ENCODE results near the gene PGPEP1. TPM values are rescaled to one million over a fixed set of nuclear protein-coding genes. Genes with fewer than 3 reads are reported as not detected.

PGPEP1 gene
- total RNA-seq, 4 donors from 2014 or later, result 0.83 to 10.1 (median 5.3) TPM

DNA sequence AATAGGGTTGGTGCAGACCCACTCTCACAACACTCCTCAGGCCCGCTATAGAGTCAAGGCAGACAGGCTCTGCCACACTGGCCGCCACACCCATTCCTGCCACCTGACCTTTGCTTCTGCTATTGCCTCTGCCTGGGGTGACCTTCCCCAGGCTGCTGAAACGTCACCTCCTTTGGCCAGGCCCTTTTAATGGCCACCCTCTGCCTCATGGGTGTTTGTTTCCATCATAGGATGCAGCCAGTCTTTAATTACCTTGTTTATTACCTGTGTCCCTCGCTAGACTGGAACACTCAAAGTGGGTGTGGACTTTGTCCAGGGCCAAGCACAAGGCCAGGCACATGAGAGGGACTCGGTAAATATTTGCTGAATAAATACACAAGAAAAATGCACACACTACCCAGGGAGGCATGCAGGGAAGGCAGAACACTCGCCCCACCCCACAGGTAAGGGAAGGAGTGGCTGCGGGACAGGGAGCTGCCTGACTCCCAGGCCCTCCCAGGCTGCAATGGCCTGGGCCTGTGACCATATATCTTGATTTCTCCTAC is 20.7 kb upstream of the PGPEP1 start:
- H3K36me3 ChIP-seq, result peaks cover 0 to 11% (median 0%) of the 10 kb centered on the region in 3 donors
- TF ChIP-seq POLR2A (IDR thresholded peaks at IDR 0.05), result no peak
- TF ChIP-seq, protein P1, sequence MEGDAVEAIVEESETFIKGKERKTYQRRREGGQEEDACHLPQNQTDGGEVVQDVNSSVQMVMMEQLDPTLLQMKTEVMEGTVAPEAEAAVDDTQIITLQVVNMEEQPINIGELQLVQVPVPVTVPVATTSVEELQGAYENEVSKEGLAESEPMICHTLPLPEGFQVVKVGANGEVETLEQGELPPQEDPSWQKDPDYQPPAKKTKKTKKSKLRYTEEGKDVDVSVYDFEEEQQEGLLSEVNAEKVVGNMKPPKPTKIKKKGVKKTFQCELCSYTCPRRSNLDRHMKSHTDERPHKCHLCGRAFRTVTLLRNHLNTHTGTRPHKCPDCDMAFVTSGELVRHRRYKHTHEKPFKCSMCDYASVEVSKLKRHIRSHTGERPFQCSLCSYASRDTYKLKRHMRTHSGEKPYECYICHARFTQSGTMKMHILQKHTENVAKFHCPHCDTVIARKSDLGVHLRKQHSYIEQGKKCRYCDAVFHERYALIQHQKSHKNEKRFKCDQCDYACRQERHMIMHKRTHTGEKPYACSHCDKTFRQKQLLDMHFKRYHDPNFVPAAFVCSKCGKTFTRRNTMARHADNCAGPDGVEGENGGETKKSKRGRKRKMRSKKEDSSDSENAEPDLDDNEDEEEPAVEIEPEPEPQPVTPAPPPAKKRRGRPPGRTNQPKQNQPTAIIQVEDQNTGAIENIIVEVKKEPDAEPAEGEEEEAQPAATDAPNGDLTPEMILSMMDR (IDR thresholded peaks at IDR 0.05), result no peak
- H3K4me3 ChIP-seq, result no peak overlapping the region
- no peaks in the 10 kb centered on the region for H3K9me3 ChIP-seq
- no peak for DNase-seq
- peaks cover 35 to 65% (median 50%) of the 10 kb centered on the region in 3 donors for H3K4me1 ChIP-seq
- intact Hi-C loops (cut with DNase I), result no loop called here
- no peaks in the 10 kb centered on the region for H3K27me3 ChIP-seq
- 59 to 75% methylated on average over 5 to 6 of the region's 7 CpGs for WGBS, 2 donors
- peak overlapping the region; percentile 29 to 97 (median 62) for H3K27ac ChIP-seq

DNA sequence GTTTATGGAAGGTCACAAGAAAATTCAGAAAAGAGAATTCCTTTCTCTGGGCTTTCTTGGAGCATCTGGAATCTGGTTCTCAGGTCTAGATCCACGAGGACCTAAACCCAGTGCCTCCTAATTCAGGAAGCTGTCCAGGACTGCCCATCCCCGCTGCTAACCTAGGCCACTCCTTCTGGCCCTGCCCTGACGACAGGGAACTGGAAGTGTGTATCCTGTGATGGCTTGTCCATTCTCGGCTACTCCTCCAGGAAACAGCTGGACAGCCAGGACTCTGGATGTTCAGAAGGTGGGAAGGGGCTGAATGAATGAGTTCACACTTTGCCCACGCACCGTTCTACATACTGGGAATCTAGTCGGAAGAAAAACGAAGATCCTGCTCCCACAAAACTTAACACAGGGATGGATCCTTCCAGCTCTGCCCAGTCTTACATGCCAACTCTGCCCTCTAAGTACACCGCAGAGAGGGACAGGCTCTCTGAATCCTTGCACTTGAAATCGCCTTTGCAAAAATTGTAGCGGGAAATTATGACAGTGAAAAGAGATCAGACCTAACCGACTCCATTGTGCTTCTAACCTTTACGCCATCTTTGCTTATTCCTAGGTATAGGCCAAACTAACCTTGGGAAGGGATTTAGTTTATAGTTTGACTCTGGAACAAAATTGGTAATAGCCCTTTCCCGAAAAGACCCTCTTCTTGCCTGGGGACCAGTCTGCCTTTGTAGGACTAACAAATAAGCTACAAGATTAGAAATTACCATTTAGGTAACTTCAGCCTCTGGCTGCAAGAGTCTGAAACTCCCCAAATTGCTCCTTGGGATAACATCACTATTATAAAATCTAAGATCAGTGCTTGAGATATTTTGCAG is 19.3 kb upstream of the PGPEP1 start:
- no peak for TF ChIP-seq POLR2A (IDR thresholded peaks at IDR 0.05)
- TF ChIP-seq, protein P1 (IDR thresholded peaks at IDR 0.05), result no peak
- 74 to 81% methylated on average over 9 to 10 of the region's 14 CpGs for WGBS, 2 donors
- H3K4me3 ChIP-seq, result no peak overlapping the region
- no peaks in the 10 kb centered on the region for H3K27me3 ChIP-seq
- H3K36me3 ChIP-seq, result no peaks in the 10 kb centered on the region
- intact Hi-C loops (cut with DNase I), result no loop called here
- DNase-seq, result no peak
- peak overlapping the region; percentile 88 to 97 (median 94) for H3K27ac ChIP-seq
- H3K4me1 ChIP-seq, result peaks cover 35 to 65% (median 50%) of the 10 kb centered on the region in 3 donors
- no peaks in the 10 kb centered on the region for H3K9me3 ChIP-seq

DNA sequence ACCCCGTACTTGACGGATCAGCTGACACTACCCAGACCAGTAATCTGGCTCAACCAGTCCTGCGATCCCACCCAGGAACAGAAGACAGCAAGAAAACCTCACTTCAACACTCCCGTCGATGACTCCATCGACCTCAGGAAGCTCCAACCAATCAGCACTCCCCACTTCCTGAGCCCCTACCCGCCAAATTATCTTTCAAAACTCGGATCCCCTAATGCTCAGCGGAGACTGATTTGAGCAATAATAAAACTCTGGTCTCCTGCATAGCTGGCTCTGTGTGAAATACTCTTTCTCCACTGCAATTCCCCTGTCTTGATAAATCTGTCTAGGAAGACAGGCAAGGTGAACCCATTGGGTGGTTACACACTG is 18.7 kb upstream of the PGPEP1 start:
- Histone ChIP-seq H3K4me1 (peaks cover 35 to 65% (median 50%) of the 10 kb centered on the region in 3 donors), H3K4me3 (peak overlapping the region; percentile 56 to 85 (median 68)), H3K27me3 (no peaks in the 10 kb centered on the region), H3K9me3 (no peaks in the 10 kb centered on the region), H3K36me3 (no peaks in the 10 kb centered on the region), H3K27ac (peak overlapping the region; percentile 88 to 97 (median 94))
- TF ChIP-seq, protein P1 (IDR thresholded peaks at IDR 0.05), result no peak
- no peak for TF ChIP-seq POLR2A (IDR thresholded peaks at IDR 0.05)
- intact Hi-C loops (cut with DNase I), result loop anchor here (2.0 kb wide), 1 partner anchor 41 kb away; the partner anchor contains the start of gene JUND
- no peak for DNase-seq
- WGBS, 2 donors, result 27% methylated on average over 9 of the region's 9 CpGs

DNA sequence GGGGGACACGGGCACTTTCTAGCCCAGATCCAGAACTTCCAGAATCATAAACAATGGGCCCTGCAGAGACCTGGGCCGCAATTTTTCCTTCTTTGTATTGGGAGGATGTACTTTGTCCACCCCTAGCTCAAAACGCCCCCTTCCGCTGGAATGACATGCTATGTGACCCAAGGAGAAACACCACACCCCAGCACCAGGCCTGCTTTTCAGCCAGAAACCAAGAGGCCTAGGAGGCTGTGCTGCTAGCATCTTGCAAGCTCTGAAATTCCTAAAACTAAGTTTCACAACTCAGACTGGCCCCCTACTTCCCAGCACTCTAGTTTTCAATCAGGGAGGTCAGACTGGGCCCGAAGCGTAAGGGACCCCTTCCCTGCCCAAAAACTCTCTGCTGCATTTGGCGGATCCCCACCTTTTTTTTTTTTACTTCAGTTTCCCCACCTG is 18.1 kb upstream of the PGPEP1 start:
- 1 to 4% methylated on average over 6 to 7 of the region's 7 CpGs for WGBS, 2 donors
- H3K4me1 ChIP-seq, result peaks cover 35 to 65% (median 50%) of the 10 kb centered on the region in 3 donors
- intact Hi-C loops (cut with DNase I), result loop anchor here (2.0 kb wide), 1 partner anchor 42 kb away; the partner anchor contains the start of gene JUND
- TF ChIP-seq, protein P1 (IDR thresholded peaks at IDR 0.05), result no peak
- TF ChIP-seq POLR2A (IDR thresholded peaks at IDR 0.05), result no peak
- DNase-seq, result no peak
- H3K36me3 ChIP-seq, result no peaks in the 10 kb centered on the region
- H3K4me3 ChIP-seq, result peak overlapping the region; percentile 56 to 85 (median 68)
- no peaks in the 10 kb centered on the region for H3K9me3 ChIP-seq
- H3K27ac ChIP-seq, result peak overlapping the region; percentile 88 to 97 (median 94)
- no peaks in the 10 kb centered on the region for H3K27me3 ChIP-seq

Data from esophagus squamous epithelium (tissue), 5 donors.